SH-SY5Y (cell line): Measurements from ENCODE around the gene ARRDC5.

Experiments used
- GATA2 ChIP-seq: IDR thresholded peaks from 2 replicates; pipeline ENCODE4 v1.6.1; 2011; ENCODE audit warnings: mild to moderate bottlenecking, low read depth, low read length
- GATA3 ChIP-seq: IDR thresholded peaks from 2 replicates; pipeline ENCODE4 v1.6.1; 2011; ENCODE audit warnings: low read depth, mild to moderate bottlenecking, low read length, moderate library complexity

The ARRDC5 gene

DNA sequence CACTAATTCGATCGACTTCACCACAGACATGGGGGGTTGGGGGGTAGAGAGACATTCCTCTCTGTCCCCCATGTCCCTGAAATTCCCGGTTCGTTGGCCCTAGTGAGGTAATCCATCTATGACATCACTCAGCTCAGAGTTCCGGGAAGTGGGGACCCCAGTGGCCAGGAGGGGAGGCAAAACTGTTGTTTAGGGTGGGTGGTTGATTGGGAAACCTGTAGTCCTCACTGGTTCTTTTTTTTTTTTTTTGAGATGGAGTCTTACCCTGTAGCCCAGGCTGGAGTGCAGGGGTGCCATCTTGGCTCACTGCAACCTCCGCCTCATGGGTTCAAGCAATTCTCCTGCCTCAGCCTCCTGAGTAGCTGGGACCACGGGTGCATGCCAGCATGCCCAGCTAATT, at the start of gene ARRDC5:
TSS of gene ARRDC5 (minus strand) at position 101 of the 400 bp plus-strand sequence. CDS start at position 30, 71 bp downstream.
- TF ChIP-seq GATA3, result no peak
- no peak for TF ChIP-seq GATA2

- TF ChIP-seq GATA2 (no peak), GATA3 (no peak)
Observed at GRCh38 chr19:4951656-4952055, 49.0 kb upstream of the ARRDC5 start.

GRCh38 chr19:4939466-4939865, 36.8 kb upstream of the ARRDC5 start:
- TF ChIP-seq GATA2 (no peak), GATA3 (no peak)

GRCh38 chr19:4937060-4937459, 34.4 kb upstream of the ARRDC5 start:
- TF ChIP-seq GATA3 (no peak), GATA2 (no peak)

DNA sequence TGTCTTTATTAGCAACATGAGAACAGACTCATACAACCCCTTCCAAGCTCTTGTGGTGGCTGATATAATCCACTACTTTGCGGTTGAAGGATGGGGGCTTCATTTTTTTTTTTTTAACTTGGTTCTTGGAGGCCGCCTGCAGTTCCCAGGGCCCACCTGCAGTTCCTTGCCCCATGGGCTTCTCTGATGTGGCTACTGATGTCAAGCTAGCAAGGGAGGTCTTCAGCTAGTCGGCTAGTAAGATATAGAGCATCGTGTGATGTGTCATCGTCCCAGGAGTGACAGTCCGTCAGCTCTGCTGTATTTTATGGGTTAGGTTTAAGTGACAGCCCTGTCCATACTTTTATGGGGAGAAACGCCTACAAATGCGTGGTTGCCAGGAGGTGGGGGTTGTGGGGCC, 32.7 kb upstream of the ARRDC5 start:
- no peak for TF ChIP-seq GATA3
- TF ChIP-seq GATA2, result no peak

- TF ChIP-seq GATA2 (no peak), GATA3 (no peak)
Observed at GRCh38 chr19:4933528-4933927, 30.8 kb upstream of the ARRDC5 start.

DNA sequence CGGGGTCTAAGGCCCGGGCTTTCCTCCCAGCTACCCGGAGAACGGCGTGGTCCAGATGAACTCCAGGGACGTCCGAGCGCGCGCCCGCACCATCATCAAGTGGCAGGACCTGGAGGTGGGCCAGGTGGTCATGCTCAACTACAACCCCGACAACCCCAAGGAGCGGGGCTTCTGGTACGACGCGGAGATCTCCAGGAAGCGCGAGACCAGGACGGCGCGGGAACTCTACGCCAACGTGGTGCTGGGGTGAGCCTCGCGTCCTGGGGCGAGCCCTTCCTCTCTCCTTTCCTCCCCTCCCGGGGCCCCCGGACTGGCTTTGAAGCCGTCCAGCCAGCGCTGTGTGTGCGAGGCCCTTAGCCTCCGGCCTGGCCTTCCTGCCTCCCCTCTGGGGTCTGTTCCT, 30.0 kb upstream of the ARRDC5 start:
- TF ChIP-seq GATA3 (no peak), GATA2 (no peak)

GRCh38 chr19:4930664-4931063, 28.0 kb upstream of the ARRDC5 start:
- TF ChIP-seq GATA2 (no peak), GATA3 (no peak)

GRCh38 chr19:4929186-4929585, 26.5 kb upstream of the ARRDC5 start:
- TF ChIP-seq GATA2, result no peak
- no peak for TF ChIP-seq GATA3

GRCh38 chr19:4923276-4923747, 20.6 kb upstream of the ARRDC5 start:
- TF ChIP-seq GATA3 (no peak), GATA2 (no peak)

- TF ChIP-seq GATA2 (no peak), GATA3 (no peak)
Observed at GRCh38 chr19:4922530-4923275, 20.0 kb upstream of the ARRDC5 start.

DNA sequence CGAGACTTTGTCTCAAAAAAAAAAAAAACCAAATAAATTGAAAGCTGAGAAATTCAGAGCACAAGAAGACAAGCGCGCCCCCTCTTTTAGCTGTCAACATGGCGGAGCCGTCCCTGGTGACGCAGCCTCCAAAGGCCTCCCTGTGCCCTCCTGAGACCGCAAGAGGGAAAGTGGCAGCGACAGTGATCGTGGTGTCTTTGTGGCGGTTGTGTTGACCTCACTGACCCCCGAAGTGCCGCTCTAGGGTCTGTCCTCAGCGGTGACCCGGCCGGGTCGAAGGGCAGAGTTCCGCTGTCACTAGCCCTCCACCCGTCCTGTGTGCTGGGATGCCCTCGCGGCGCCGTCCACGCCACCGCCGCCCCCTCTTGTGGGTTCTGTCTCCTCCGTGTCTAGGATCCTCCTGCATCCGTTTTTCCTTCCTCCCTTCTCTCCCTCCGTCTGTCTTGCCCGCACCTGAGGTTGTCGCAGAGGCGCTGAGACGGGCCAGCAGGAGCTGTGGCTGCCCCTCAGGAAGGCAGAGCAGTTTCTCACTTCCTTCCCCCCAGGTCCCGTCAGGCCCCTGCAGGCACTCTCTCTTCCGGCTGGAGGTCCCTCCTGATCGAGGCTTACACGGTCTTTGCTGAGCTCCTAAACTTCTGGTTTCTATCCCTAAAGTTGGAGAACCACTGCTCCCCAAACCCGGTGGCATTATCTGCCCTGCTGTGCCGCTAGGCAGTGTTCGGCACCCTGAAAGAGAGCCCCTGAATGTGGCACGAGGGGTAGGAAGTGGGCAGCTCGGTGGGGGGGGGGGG, 13.8 kb upstream of the ARRDC5 start:
- TF ChIP-seq GATA2, result no peak
- TF ChIP-seq GATA3, result no peak

- TF ChIP-seq GATA3 (no peak), GATA2 (no peak)
Observed at GRCh38 chr19:4914736-4915501, 12.2 kb upstream of the ARRDC5 start.
